M059J (cell line): ENCODE measurements around the gene EPHA5. TPM values are rescaled to one million over a fixed set of nuclear protein-coding genes. Genes with fewer than 3 reads are reported as not detected.

ENCODE experiments used
- DNase-seq: peaks from one replicate; pipeline ENCODE4 v3.0.0-alpha.2; 2012; ENCODE audit warnings: low read depth
- total RNA-seq: library from RNA; depleted of rRNA; stranded (reverse); fragments of >200 nt; shearing (Covaris generic); gene quantifications from 2 replicates; pipeline ENCODE4 v1.2.3, GENCODE V29; 2014

The EPHA5 gene
- total RNA-seq, 1 experiment from 2014 or later = 9.6 TPM

DNA sequence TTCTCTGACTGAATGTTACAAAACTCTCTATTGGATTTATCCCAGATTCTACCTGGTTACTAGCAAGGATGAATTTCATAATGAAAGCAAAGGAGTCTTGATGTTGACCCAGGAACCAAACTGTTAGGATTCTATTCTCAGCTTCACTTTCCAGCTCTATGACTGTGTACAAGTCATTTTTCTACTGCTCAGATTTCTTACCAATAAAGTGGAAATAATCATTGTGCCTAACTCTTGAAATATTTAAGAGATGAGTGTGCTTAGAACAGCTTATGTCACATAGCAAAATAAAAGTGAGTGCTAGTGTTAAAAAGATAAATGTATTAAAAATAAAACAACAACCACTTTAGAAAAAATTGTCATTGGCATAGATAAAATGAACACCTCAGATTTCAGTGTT is 45.6 kb downstream of the EPHA5 start:
- DNase-seq = peak; percentile 25

DNA sequence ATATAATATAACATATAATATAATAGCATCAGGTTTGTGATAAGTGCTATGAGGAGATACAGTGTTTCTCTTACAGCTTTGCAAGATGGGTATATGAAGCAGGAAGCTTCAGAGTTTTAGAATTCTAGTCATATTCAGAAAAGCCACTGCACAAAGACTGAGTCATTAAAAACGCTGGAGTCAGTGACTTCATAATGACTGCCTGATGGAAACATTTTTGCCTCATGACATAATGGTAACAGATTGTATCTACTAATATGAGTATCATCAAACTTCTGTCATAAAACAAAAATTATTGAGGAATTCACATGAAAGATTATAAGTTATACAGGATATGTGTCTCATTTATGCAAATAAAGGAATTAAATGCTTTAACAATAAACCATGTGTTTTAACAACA is 46.8 kb downstream of the EPHA5 start:
- peak; percentile 79 for DNase-seq

DNA sequence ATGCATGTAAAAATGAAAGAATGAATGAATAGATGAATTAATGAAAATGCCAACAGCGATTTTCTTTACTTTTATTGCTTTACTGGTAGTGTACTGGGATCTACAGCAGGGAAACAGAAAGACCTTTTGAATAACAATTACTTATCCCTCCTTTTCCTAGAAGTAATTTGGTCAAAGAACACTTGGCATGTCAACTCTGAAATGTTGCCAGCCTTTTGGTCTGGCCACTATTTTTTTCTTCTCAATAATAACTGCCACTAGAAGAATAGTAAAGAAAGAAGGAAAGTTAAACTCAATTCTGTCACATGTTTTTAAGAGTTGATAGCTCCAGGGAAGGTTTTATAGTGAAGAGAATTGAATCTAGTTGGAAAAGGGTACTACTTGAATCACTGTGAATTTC is 52.9 kb downstream of the EPHA5 start:
- DNase-seq = no peak

DNA sequence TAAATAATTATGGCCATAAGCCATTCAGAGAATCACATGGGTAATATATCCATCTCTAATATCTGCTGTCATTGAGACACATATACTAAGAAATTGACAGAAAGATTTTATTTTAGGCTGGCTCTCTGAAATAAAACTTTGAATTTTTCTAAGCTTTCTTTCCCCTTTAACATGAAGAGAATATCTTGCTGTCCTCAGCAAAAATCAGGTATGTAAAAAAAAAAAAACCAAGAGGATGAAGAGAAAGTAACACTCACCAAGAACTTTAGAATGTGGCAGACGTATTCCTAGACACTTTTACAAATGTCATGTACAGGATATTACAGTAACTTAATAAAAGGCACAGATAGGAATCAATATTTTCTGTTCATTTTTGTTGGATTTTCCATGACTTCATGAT is 65.8 kb downstream of the EPHA5 start:
- no peak for DNase-seq

DNA sequence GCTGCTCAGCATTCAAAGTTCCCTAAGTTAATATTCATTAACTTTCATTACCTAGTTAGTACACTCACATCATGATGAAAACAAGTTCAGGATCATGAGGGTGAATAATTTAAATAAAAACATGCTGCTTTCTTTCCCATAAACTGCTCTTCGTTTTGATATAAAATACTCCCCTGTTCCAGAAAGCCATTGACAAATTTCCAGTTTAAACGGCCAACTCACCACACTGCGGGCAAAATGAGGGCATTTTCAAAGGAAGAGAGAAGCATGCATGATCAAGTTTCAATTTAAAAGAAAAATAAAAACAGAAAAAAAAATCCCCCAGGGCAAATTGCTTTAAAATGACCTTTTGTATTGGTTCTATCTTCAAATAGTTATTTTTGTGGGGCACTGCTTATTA is 69.6 kb downstream of the EPHA5 start:
- peak; percentile 62 for DNase-seq

DNA sequence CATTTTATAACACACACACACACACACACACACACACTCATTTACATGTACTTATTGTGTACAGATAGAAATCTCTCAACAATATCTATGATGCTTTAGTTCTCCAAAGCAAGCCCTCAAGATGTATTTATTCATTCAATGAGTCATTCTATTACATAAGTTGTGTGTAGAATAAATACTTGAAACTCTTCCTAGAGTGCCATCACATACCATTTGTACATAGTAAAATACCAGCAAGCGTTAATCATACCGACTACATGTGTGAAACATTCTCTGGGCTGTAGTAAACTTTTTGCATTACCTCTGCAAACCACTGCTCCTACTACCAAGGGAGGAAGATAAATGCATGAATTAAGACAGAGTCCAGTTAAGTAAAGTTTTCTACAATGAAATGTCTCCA is 70.9 kb downstream of the EPHA5 start:
- no peak for DNase-seq

DNA sequence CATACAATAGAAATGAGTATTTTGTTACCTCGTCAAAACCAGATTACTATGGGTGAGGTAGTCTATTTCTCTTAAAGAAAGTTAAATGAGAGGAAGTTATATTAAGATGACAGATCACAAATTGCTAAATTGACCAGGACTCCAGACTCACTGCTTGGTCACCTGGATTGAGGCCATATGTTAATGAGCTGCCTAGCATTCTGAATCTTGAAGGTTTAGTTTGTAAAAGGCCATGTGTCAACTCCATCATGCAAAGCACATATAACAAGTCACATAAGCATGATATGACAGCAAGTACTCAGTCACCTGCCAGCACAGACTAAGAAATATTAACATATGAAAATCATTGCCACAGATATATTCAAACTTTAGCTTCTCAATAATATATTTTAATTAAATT is 72.6 kb downstream of the EPHA5 start:
- DNase-seq = peak; percentile 58

DNA sequence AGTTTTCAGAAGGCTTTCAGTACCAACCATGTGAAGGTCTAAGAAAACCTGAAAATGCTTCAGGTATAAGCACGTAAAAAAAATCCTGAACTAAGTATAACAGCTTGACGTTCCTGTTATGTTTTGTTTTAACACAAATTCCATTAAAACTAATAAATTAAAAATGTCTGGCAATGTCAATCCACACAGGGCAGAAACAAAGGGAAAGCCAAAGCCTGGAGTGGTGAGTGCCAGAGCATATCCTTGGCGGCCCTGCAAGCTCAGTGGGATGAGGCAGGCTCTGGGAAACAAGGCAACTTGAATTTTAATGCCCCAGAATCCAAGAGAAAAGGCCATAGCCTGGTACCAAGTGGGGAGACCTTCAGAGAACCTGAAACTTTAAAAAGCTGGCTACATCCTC is 78.2 kb downstream of the EPHA5 start:
- DNase-seq = no peak

DNA sequence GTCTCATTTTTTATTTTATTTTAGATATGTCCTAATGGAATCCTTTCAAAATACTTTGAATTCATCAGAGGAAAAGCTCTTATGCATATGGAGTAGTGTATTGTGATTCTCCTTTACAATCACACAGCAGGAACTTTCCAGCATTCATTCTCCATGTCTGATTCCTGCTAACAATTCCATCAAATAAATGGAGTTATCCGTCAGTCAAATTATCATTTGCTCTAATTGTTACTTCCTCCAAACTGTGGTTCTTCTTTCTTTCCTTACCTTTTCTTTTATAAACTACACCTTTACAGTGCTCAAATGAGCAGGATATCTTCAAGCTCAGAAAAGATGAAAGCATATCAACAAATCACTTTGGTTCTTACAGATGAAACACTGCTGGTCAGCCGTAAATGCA is 80.4 kb downstream of the EPHA5 start:
- DNase-seq = no peak

DNA sequence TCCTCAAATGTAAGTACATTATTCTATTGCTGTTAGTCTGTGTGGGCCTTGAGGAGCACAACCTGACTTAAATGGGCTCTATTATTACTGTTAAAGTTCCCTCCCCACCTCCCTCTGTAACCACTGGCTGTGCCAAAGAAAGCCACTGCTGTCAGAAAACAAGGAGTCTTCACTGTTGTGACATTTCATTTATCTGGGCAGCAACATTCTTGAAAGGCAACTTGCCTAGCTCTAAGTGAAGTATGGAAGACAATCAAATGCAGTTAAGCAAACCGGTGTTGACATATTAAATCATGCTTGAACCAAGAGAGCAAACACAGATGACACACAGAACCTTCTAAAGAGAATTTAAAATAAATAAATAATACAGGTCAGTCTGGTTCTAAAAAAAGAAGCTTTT is 81.0 kb downstream of the EPHA5 start:
- peak; percentile 0 for DNase-seq

DNA sequence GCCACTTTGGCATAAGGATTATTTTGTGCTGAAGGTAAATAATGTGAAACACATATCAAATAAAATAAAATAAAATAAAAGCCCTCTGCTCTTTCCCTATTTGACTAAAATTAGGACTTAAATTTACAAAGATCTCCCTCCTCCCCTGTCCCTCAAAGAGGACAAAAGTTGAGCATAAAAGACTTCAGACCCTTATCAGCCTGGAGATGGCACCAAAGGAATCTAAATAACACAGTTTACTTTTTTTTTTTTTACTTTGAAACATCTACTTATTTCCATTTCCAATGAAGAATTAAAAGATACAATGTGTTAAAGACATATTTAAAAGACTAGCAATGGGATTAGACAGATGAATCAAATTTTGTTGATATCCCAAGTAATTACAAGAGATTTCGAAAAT is 89.7 kb downstream of the EPHA5 start:
- peak; percentile 45 for DNase-seq

DNA sequence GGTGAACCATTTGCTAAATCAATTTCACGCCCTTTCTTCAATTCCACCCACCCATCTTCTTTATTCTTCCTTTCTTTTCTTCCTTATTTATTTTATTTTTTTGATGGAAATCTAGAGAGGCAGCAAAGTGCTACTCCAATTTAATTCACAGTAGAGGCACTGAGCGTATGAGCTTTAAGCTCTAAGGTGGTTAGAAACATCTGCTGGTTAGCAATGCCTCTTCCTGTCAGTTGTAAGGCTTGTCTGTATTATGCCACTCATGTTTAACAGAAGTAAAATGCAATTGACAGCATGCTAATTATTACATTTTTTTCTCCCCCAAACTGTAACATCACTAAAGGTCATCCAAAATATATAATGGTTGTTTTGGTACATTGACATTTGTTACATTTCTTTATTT is 103.8 kb downstream of the EPHA5 start:
- no peak for DNase-seq

DNA sequence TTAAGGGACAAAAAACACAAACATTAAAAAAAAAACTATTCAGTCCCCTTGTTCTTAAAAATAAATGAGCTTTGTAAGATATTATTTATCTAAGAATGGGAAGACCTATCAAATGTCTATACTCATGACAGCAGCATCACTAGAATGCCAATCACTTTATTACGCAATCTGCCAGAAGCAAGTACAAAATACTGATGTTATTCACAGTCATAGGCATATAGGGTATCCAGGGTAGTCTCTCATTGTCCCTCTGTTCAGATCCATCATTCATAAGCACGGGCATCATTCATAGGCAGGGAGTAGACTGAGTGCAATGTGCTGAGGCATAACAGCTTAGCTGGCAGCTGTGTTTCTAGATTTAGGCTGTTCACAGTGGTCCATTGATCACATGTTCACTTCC is 109.1 kb downstream of the EPHA5 start:
- DNase-seq = no peak

DNA sequence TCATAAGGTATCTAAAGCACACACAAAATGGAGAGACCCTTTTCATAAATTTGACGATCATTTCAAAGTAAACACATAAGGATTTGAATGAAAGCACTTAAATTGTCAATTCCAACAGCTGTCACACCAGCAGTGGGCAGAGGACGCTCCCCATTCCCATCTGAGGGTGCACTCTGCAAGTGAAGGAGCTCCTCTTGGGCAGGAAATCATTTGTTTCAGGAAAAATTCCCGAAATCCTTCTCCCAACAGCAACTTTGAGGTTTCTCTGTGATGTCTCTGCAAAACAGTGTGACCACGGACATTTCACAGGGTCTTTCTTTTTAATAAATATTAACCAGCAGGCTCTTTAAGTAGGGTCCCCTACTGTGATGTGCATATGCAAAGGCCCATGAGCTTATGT is 111.0 kb downstream of the EPHA5 start:
- no peak for DNase-seq

DNA sequence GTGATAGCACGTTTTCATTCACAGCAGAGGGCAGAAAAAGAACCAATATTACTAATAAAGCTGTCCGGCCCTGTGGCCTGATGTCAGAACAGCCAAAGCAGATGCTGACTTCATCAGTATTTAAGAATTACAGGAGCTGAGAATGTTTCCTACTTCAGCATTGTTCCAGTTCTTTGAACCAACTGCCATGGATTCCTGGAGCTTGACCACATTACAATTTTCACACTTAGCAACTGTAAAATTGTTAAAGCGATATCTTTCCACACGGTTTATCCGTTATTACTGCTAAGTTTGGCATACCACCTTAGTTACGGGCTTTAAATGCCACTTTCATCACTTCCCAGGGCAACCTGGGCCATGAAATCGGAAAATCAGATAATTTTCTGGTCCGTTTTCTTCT is 118.2 kb downstream of the EPHA5 start:
- DNase-seq = no peak

DNA sequence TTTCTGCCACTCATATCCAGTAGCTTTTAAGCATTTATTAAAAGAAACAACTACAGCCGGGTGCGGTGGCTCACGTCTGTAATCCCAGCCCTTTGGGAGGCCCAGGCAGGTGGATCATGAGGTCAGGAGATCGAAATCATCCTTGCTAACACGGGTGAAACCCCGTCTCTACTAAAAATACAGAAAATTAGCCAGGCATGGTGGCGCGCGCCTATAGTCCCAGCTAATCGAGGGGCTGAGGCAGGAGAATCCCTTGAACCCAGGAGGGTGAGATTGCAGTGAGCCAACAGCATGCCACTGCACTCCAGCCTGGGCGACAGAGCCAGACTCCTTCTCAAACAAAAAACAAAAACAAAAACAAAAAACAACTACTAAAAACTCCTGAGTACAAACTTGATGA is 119.8 kb downstream of the EPHA5 start:
- no peak for DNase-seq

DNA sequence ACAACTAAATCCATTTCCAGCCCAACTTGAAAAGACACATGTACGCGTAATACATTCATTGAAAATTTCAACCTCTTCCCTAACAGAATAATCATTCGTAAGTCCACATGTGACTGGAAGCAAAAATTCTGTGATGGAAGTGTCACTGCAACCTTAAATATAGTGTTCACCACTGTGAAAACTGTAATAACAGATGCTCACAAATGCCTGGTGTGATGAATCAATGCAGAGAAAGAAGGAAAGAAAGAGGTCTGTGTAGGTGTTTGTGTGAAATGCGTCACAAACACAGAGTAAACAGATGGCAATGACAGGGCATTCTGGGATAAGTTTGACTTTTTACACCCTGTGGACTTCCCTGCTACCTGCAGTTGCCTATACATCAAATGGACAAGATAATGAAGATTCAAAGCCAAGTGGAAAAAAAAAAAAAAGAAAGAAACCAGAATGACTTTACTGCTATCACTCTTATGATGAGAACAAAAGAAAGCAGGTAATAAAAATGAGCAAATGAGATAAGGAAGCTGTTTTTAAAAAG is 123.3 kb downstream of the EPHA5 start:
- DNase-seq = no peak

DNA sequence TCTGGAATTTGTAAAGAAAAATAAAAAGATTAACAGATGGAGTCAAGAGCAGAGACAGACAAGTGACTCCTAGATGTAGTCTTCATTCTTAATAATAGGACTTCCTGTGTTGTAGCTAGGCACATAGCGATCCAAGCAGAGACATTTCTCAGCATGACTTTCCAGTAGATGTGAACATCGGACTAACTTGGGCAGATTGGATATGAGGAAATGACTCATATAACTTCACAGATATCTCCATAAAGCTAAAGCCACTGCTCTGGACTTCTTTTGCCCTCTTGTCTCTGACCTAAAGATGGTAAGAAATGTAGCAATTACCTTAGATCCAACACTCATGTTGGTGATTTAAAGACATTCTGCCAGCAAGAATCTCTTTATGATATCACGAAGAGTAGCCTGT is 131.7 kb downstream of the EPHA5 start:
- peak; percentile 82 for DNase-seq

DNA sequence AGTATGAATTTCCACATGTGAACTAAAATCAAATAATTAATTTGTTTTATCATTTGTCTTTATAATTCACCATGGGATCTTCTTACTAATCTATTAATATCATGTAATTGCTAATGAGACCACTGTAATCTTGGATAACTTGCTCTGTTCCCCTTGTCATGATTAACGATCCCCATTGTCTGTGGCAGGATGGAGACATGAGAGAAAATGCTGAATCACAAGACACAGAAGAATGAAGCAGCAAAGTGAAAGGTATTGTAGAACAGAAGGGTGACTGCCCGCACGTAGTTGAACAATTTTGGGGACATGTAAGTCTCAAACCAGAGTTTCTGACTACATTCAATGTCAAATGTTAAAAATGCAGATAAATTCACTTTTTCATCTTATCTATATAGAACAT is 135.2 kb downstream of the EPHA5 start:
- DNase-seq = peak; percentile 64

DNA sequence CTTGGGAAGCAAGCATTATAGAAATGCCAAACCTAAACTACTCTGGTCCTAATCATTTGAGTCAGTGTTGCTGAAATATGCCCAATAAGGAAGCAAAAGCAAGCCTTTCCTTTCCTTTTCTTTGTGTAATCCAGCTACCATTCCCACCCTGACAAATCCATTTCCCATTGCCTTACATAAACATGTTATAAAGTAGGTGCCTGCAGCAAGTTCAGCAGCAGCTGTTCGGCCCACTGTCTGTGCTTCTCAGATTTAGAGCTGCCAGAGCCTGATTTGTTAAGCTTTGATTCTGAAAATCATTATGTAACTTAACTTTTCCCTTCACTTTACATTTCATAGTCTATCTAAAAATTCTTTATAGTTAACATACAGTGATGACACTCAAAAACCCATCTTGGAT is 148.6 kb downstream of the EPHA5 start:
- no peak for DNase-seq

DNA sequence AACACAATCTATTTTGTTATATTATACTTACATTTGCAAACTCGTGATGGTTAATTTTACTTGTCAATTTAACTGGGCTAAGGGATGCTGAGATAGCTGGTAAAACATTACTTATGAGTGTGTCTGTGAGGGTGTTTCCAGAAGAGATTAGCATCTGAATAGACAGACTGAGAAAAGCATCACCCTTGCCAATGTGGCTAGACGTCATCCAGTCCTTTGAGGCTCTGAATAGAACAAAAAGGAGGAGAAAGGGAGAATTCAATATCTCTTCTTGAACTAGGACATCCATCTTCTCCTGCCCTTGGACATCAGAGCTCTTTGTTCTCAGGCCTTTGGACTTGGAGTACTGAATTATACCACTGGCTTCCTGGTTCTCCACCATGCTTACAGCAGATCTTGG is 154.6 kb downstream of the EPHA5 start:
- DNase-seq = no peak

DNA sequence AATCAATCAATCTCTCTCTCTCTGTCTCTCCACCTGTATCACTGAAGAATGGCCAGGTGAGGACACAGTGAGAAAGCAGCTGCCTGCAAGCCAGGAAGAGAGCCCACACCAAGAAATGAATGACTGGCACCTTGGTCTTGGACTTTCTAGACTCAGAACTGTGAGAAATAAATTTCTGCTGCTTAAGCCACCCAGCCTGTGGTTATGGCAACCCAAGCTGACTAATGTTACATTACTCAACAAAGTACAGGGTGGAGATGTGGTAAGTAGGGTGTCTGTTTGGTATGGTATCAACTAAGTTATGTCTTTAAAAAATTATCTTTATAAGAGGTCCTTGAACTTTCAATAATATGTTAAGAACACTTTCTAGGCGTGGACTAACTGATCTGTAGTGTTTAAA is 159.3 kb downstream of the EPHA5 start:
- peak; percentile 83 for DNase-seq

DNA sequence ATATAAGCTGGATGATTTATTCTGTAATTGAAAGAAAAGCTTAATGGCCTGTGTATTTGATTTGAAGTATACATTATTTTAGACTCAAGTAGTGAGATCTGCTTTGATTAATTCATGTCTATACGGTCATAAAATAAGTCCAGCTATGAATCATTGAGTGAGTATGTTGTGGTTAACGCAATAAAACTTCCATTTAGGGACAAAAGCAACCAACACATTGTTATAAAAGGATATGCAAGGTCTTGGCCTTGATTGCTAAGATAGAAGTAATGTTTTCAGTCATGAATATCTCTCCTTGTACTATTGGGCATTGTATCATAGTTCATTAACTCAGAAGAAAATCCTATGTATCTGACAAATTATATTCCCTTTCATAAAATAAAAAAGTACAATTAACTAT is 162.1 kb downstream of the EPHA5 start:
- peak; percentile 92 for DNase-seq

DNA sequence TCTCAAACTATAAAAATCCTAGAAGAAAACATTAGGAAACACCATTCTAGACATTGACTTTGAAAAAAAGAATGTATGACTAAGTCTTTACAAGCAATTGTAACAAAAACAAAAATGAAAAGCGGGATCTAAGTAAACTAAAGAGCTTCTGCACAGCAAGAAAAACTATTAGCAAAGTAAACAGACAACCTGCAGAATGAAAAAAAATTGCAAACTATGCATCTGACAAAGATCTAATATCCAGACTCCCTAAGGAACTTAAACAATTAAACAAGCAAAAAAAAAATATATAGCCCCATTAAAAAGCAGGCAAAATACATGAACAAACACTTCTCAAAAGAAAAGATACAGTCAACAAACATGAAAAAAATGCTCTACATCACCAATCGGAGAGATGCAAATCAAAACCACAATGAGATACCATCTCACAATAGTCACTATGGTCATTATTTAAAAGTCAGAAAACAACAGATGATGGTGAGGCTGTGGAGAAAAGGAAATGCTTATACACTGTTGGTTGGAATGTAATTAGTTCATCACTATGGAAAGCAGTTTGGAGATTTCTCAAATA is 168.1 kb downstream of the EPHA5 start:
- DNase-seq = peak; percentile 93
